B cell (primary cell): ENCODE measurements around the gene INPP5J. TPM values are rescaled to one million over a fixed set of nuclear protein-coding genes. Genes with fewer than 3 reads are reported as not detected.

Experiments
- ATAC-seq: fragments of 200-7000 bp; cut with Tn5 transposase; one replicate; pipeline ENCODE4 v1.10.0; 2021; ENCODE audit warnings: low read depth, mild to moderate bottlenecking, moderate number of reproducible peaks, moderate library complexity
- CTCF ChIA-PET: fragments of 350-600 bp; sonication (Branson Sonifier 250); formaldehyde crosslinking; loops from one replicate; lab custom pipeline; 2021; ENCODE audit warnings: antibody characterized with exemption, inconsistent platforms; lab: Charles Lee
- POLR2A ChIA-PET: fragments of 350-600 bp; sonication (Branson Sonifier 250); formaldehyde crosslinking; loops from one replicate; lab custom pipeline; 2021; ENCODE audit warnings: antibody characterized with exemption; lab: Charles Lee
- DNase-seq: peaks from one replicate; pipeline ENCODE4 v3.0.0; 2013
- H2AFZ ChIP-seq: 2 replicates; pipeline ENCODE4 v1.6.1; 2012; ENCODE audit warnings: mild to moderate bottlenecking, low read depth, low read length; ENCODE audit not compliant: insufficient read depth, poor library complexity, severe bottlenecking
- H3K27ac ChIP-seq, 2 donors: 1 replicate in 1 of 2; 2 replicates in 1 of 2; pipeline ENCODE4 v1.5.1; 2012 to 2013; ENCODE audit warnings: low read length in 2 of 2, mild to moderate bottlenecking in 2 of 2, moderate library complexity in 1 of 2
- H3K27me3 ChIP-seq, 4 experiments: fragments of 200-600 bp in 1 of 4; sonication (generic) in 1 of 4; replicated peaks in 1 of 4; 1 replicate in 2 of 4; 2 replicates in 2 of 4; pipeline versions ENCODE4 v1.6.1 to v1.7.0; 2013 to 2016; ENCODE audit warnings: low read length in 3 of 4, mild to moderate bottlenecking in 2 of 4, mixed read lengths in 1 of 4, moderate library complexity in 1 of 4; ENCODE audit not compliant: insufficient read depth in 4 of 4, control insufficient read depth in 3 of 4; ENCODE audit errors: control extremely low read depth in 1 of 4
- H3K36me3 ChIP-seq, 2 experiments: replicated peaks in 1 of 2; 1 replicate in 1 of 2; 2 replicates in 1 of 2; pipeline versions ENCODE4 v1.6.1 to v1.7.1; 2013; ENCODE audit warnings: low read length in 1 of 2; ENCODE audit not compliant: insufficient read depth in 2 of 2, control insufficient read depth in 1 of 2; ENCODE audit errors: control extremely low read depth in 1 of 2, extremely low read depth in 1 of 2
- H3K4me1 ChIP-seq, 2 donors: fragments of 200-600 bp in 1 of 2; sonication (generic) in 1 of 2; 1 replicate in 1 of 2; 2 replicates in 1 of 2; pipeline versions ENCODE4 v1.5.1 to v1.6.1; 2013 to 2017; ENCODE audit warnings: low read length in 2 of 2; ENCODE audit not compliant: control insufficient read depth in 2 of 2, insufficient read depth in 2 of 2
- H3K4me2 ChIP-seq: replicated peaks from 2 replicates; pipeline ENCODE3; 2012; ENCODE audit warnings: mild to moderate bottlenecking, low read depth, low read length; ENCODE audit not compliant: poor library complexity, severe bottlenecking
- H3K4me3 ChIP-seq, 5 experiments: fragments of 200-600 bp in 1 of 5; sonication (generic) in 1 of 5; 1 replicate in 3 of 5; 2 replicates in 2 of 5; pipeline versions ENCODE4 v1.5.1 to v1.7.0; 2011 to 2016; ENCODE audit warnings: low read length in 4 of 5, mild to moderate bottlenecking in 4 of 5, low read depth in 2 of 5, control low read depth in 1 of 5, moderate library complexity in 1 of 5; ENCODE audit not compliant: insufficient read depth in 1 of 5; ENCODE audit errors: control extremely low read depth in 1 of 5, extremely low read depth in 1 of 5
- H3K79me2 ChIP-seq: fragments of 200-600 bp; sonication (generic); one replicate; pipeline ENCODE4 v1.6.0; 2016; ENCODE audit warnings: low read length; ENCODE audit not compliant: control insufficient read depth, insufficient read depth
- H3K9ac ChIP-seq: fragments of 200-600 bp; sonication (generic); 2 replicates; pipeline ENCODE4 v1.6.1; 2017; ENCODE audit warnings: mild to moderate bottlenecking, low read length, moderate library complexity
- H3K9me3 ChIP-seq, 3 donors: one replicate each; pipeline versions ENCODE4 v1.6.1 to v1.7.1; 2013; ENCODE audit warnings: low read length in 2 of 3; ENCODE audit not compliant: control insufficient read depth in 2 of 3, insufficient read depth in 1 of 3; ENCODE audit errors: control extremely low read depth in 1 of 3
- H4K20me1 ChIP-seq: 2 replicates; pipeline ENCODE4 v1.6.0; 2012; ENCODE audit warnings: mild to moderate bottlenecking, low read length; ENCODE audit not compliant: insufficient read depth, control insufficient read depth, poor library complexity, severe bottlenecking
- H3K27ac Mint-ChIP-seq: one replicate; pipeline ENCODE4 v1.8.0; 2021; ENCODE audit warnings: mixed read lengths
- H3K27me3 Mint-ChIP-seq: one replicate; pipeline ENCODE4 v1.8.0; 2021; ENCODE audit warnings: mixed read lengths
- H3K4me1 Mint-ChIP-seq: one replicate; pipeline ENCODE4 v1.8.0; 2021; ENCODE audit warnings: mixed read lengths
- H3K4me3 Mint-ChIP-seq: one replicate; pipeline ENCODE4 v1.8.0; 2021; ENCODE audit warnings: mixed read lengths
- H3K9me3 Mint-ChIP-seq: one replicate; pipeline ENCODE4 v1.8.0; 2022; ENCODE audit warnings: mixed read lengths; ENCODE audit not compliant: insufficient read depth
- CTCF ChIP-seq: fragments of 200-600 bp; IDR thresholded peaks from one replicate; pipeline ENCODE4 v1.8.0; 2022; ENCODE audit warnings: antibody characterized with exemption, mild to moderate bottlenecking
- EZH2 ChIP-seq: IDR thresholded peaks from 2 replicates; pipeline ENCODE4 v1.6.1; 2012; ENCODE audit warnings: borderline replicate concordance, low read depth, mild to moderate bottlenecking, moderate library complexity, low read length; ENCODE audit not compliant: insufficient read depth, poor library complexity, severe bottlenecking
- WGBS: methylation state at CpG from one replicate; pipeline ENCODE4 v1.1.5; 2013; ENCODE audit warnings: missing lambda C conversion rate; ENCODE audit not compliant: insufficient coverage; 5-methylcytosine and 5-hydroxymethylcytosine counted together
- intact Hi-C: fragments of 100-400 bp; cut with micrococcal nuclease; formaldehyde crosslinking; loops from one replicate; pipeline ENCODE4 v1.10.0; 2022
- polyA plus RNA-seq: library from polyadenylated mRNA; depleted of rRNA; stranded (reverse); fragments of >200 nt; gene quantifications from 2 replicates; pipeline ENCODE4 v1.2.3, GENCODE V29; 2012
- total RNA-seq, 2 donors: library from RNA; stranded (reverse); fragments of 120-200 nt in 1 of 2; gene quantifications; 1 replicate in 1 of 2; 2 replicates in 1 of 2; pipeline versions ENCODE4 v1.2.3 to v1.2.4, GENCODE V29; 2013 to 2022

INPP5J gene
- total and polyA plus RNA-seq, 2 donors (not counting 1 experiment from before 2014, with no cell fraction given), result 0.07 to 0.52 TPM

- WGBS, result 91% methylated on average over 1 of the region's 1 CpG
- ChIA-PET CTCF (no interaction called here), POLR2A (no interaction called here)
- ATAC-seq (no peak), DNase-seq (no peak)
- no peaks in the 10 kb centered on the region for H3K9me3 ChIP-seq
- no peaks in the 10 kb centered on the region for H3K9me3 Mint-ChIP-seq
- H3K27ac Mint-ChIP-seq, result no peak overlapping the region
- H3K9ac ChIP-seq, result no peak overlapping the region
- H3K4me1 Mint-ChIP-seq, result no peaks in the 10 kb centered on the region
- H3K27me3 Mint-ChIP-seq, result no peaks in the 10 kb centered on the region
- H2AFZ ChIP-seq, result no peak overlapping the region
- H3K4me2 ChIP-seq, result no peak overlapping the region
- no peak for TF ChIP-seq EZH2
- TF ChIP-seq CTCF, result no peak
- no peaks in the 10 kb centered on the region for H3K36me3 ChIP-seq
- H3K79me2 ChIP-seq, result no peaks in the 10 kb centered on the region
- no peaks in the 10 kb centered on the region for H3K4me1 ChIP-seq
- H3K4me3 ChIP-seq, result no peak overlapping the region
- H3K27ac ChIP-seq, result no peak overlapping the region
- H3K27me3 ChIP-seq, result peaks cover 0 to 2% (median 0%) of the 10 kb centered on the region in 4 experiments
- no peaks in the 10 kb centered on the region for H4K20me1 ChIP-seq
- no peak overlapping the region for H3K4me3 Mint-ChIP-seq
- intact Hi-C loops, result no loop called here
These were observed 2.1 kb upstream of the INPP5J start for GRCh38 chr22:31120642-31121041.

- peaks cover 0 to 3% of the 10 kb centered on the region in 2 donors for H3K4me1 ChIP-seq
- H3K4me3 ChIP-seq, result no peak overlapping the region
- ATAC-seq (no peak), DNase-seq (no peak)
- no peak overlapping the region for H3K9ac ChIP-seq
- ChIA-PET POLR2A (no interaction called here), CTCF (no interaction called here)
- no peaks in the 10 kb centered on the region for H3K36me3 ChIP-seq
- H2AFZ ChIP-seq, result no peak overlapping the region
- no peaks in the 10 kb centered on the region for H3K9me3 Mint-ChIP-seq
- H3K27me3 Mint-ChIP-seq, result no peaks in the 10 kb centered on the region
- TF ChIP-seq EZH2, result no peak
- no peak for TF ChIP-seq CTCF
- intact Hi-C loops, result no loop called here
- H3K27ac ChIP-seq, result no peak overlapping the region
- peaks cover 0 to 2% (median 0%) of the 10 kb centered on the region in 4 experiments for H3K27me3 ChIP-seq
- H3K4me2 ChIP-seq, result no peak overlapping the region
- no peaks in the 10 kb centered on the region for H4K20me1 ChIP-seq
- H3K27ac Mint-ChIP-seq, result no peak overlapping the region
- H3K4me1 Mint-ChIP-seq, result no peaks in the 10 kb centered on the region
- no peak overlapping the region for H3K4me3 Mint-ChIP-seq
- WGBS, result 95% methylated on average over 4 of the region's 4 CpGs
- peaks cover 0 to 2% (median 0%) of the 10 kb centered on the region in 3 donors for H3K9me3 ChIP-seq
- no peaks in the 10 kb centered on the region for H3K79me2 ChIP-seq
These were observed 1.4 kb upstream of the INPP5J start for GRCh38 chr22:31121403-31121802.
